Stimulated activated CD8-positive, alpha-beta memory T cell treated with anti-CD3 and anti-CD28 coated beads, Interleukin-4, amount 100 ng/mL, for 24 hours (primary cell): ENCODE measurements around the gene CFAP410.
A peak's percentile ranks its signal among the peaks of the same experiment; 100 is the strongest.
"Not testable (repeated sequence)": the region's sequence is repeated elsewhere in the genome, so short reads cannot be mapped to it uniquely, and the experiment has no call there.

ENCODE experiments used
- DNase-seq: peaks from one replicate; pipeline ENCODE4 v3.0.0-alpha.2; 2020; ENCODE audit warnings: low read depth

Gene CFAP410

GRCh38 chr21:44316277-44316900 is 22.8 kb downstream of the CFAP410 start:
- DNase-seq = no peak

- no peak for DNase-seq
These were observed 23.4 kb downstream of the CFAP410 start for GRCh38 chr21:44315691-44316203.

- DNase-seq = no peak
These were observed 24.6 kb downstream of the CFAP410 start for GRCh38 chr21:44314561-44314960.

GRCh38 chr21:44314128-44314527 is 25.1 kb downstream of the CFAP410 start:
- DNase-seq = no peak

GRCh38 chr21:44313451-44313850 is 25.7 kb downstream of the CFAP410 start:
- no peak for DNase-seq

GRCh38 chr21:44312716-44313115 is 26.5 kb downstream of the CFAP410 start:
- no peak for DNase-seq

GRCh38 chr21:44312089-44312488 is 27.1 kb downstream of the CFAP410 start:
- no peak for DNase-seq

DNA sequence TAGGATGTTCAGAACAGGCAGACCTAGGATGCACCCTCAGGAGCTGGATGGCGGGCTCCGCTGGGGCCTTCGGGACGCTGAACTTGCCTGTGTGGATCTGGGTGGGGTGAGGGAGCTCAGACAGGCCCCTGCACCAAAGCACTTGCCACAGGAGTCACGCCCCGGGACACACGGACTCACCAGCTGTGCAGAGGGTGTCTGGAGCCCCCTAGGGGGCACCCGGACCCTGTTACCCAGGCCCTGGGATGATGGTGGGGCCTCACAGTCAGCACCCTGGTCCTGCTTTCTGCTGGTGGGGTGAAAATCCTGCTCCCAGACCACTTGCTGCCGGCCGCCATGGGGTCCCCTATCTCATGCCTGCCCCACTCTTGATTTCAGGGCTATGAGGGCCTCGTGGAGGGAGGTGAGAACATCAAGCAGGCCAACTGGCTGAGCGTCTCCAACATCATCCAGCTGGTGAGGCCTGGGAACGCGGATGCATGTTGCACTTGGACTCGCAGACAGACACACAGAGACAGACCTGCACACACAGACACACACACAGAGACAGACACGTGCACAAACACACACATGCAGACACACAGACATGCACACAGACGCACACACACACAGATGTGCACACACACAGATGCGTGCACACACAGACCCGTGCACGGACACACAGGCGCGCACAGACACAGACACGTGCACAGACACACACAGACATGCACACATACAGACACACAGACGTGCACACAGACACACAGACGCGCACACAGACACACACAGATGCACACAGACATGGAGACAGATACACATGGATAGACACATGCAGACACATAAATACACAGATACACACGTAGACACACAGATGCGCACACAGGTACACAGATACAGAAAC is 28.3 kb downstream of the CFAP410 start:
- DNase-seq = no peak

DNA sequence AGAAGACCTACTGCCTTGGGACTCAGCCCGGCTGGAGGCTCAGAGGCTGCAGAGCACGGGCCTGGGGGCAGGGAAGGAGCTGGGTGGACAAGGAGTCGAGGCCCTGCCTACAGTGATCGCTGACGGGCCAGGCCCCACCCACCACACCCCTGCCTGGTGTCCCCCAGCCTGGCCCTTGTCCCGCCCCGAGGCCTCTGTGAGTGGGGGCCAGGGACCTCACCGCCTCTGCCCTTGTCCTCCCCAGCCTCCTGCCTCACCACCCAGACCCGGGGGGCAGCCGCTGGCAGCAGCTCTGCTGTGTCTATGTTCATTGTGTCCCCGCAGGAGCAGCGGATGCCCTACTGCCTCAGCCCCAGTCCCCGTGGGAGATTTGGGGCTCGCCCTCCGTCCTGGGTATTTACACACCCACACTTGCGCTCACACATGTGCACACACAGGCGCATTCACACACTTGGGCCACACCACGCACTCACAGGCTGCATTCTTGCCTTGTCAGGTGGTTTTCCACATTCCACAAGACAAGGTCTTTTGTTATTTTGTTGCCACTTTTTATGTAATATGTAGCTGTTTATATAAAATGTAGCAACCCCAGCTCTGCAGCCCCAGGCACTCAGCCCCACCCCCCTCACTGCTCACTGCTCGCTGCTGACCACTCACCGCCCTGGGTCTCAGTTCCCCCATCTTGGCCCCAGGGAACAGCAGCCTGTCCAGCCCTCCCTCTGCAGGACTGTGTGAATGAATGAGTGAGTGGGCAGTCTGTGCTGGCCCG is 32.1 kb downstream of the CFAP410 start:
- DNase-seq = no peak

- DNase-seq = no peak
These were observed 33.5 kb downstream of the CFAP410 start for GRCh38 chr21:44305691-44306090.

DNA sequence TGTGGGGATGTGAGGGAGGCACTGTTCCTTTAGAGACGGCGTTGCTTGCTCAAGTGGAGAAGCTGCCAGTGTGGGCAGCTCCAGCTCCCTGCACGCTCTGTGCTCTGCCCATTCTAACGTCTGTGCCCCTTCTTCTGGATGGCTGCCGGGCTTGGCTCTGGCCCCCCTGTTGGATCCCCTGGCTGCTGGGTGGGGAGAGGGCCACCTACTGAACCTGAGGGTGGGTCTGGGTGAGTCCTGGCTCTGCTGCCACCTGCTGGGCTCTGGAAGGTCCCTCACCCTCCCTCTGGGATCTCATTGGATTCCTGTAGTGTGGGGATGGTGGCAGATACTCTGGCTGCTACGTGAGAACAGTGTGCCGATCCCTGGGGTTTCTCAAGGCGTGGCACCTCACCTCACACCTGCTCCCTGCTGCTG is 34.3 kb downstream of the CFAP410 start:
- peak; percentile 18 for DNase-seq

- no peak for DNase-seq
These were observed 35.1 kb downstream of the CFAP410 start for GRCh38 chr21:44304011-44304616.

DNA sequence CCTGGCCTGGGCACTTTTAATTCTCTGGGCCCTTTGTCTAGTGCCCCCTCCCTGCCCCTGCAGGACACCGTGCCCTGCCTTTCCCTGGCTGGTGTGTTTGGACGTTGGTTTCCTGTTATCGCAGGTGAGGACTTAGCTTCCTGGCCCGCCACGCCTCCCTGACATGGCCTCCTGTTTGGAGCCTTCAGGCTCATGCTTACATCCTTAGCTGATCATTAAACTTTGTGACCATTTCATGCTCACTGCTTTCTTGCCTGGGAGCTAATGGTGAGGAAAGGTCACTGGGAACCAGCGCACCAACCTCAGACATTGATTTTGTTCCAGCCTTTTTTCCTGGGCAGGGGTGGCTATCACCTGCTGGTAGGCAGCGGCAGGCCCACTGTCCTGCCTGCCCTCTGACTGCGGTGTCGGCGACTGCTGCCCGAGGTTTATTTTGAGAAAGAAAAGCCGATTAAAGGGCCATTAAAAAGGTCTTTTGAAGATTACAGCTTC is 35.7 kb downstream of the CFAP410 start:
- no peak for DNase-seq

GRCh38 chr21:44302573-44303401 is 36.4 kb downstream of the CFAP410 start:
- DNase-seq = not testable (repeated sequence)

GRCh38 chr21:44301961-44302406 is 37.2 kb downstream of the CFAP410 start:
- DNase-seq = no peak

DNA sequence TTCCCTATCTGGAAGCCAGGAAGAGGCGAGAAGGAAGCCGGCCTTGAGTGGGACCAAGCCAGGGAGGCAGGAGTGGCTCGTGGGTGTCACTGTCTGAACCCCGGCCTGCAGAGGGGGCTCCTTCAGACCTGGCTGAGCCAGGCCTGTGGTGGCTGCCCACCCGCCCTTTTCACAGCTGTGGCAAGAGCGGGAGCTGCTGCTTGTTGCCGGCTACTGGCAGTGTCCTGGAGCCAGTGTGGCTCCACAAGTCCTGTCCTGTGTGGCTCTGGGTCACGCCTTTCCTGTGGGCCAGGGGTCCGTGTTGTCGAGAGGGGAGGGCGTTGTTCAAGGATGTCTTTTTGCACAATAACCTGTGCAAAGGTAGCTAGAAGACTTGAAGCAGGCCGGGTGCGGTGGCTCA is 38.0 kb downstream of the CFAP410 start:
- no peak for DNase-seq

GRCh38 chr21:44300262-44300959 is 38.8 kb downstream of the CFAP410 start:
- DNase-seq = peak; percentile 45

- DNase-seq = peak; percentile 44
These were observed 39.5 kb downstream of the CFAP410 start, which contains the start of gene PFKL for GRCh38 chr21:44299458-44300261. PFKL (plus strand) TSS chr21:44300053; CDS start chr21:44300106, 53 bp downstream.

- no peak for DNase-seq
These were observed 40.1 kb downstream of the CFAP410 start for GRCh38 chr21:44299085-44299457.
